Uterus (tissue), 2 donors: Measurements from ENCODE around the gene KCNAB1.

Experiments
- CTCF ChIP-seq, 4 experiments: fragments of 200-600 bp in 2 of 4; fragments of 450-650 bp in 2 of 4; sonication (generic) in 2 of 4; IDR thresholded peaks; one replicate each; pipeline ENCODE4 v1.5.1; 2016 to 2019; ENCODE audit warnings: antibody characterized with exemption in 4 of 4, mild to moderate bottlenecking in 2 of 4, moderate library complexity in 1 of 4
- POLR2A ChIP-seq, 2 donors: fragments of 450-650 bp; IDR thresholded peaks; one replicate each; pipeline ENCODE4 v1.6.1; 2016; ENCODE audit warnings: antibody characterized with exemption in 2 of 2, mild to moderate bottlenecking in 1 of 2, moderate library complexity in 1 of 2

GRCh38 chr3:156489462-156489911 is 369.1 kb downstream of the KCNAB1 start:
- TF ChIP-seq CTCF (IDR thresholded peaks at IDR 0.05) (no peak), POLR2A (IDR thresholded peaks at IDR 0.05) (no peak)
